GM10248 (cell line): ENCODE data around the gene IFI27.
"Not testable (repeated sequence)": the region's sequence is repeated elsewhere in the genome, so short reads cannot be mapped to it uniquely, and the experiment has no call there.

ENCODE experiments used
- CTCF ChIA-PET: fragments of 300-600 bp; sonication (Branson Sonifier 250); formaldehyde crosslinking; extraction: SDS; loops from one replicate; lab custom pipeline; 2021; ENCODE audit warnings: antibody characterized with exemption; lab: Yijun Ruan, JAX
- POLR2A ChIA-PET: fragments of 350-650 bp; sonication (Branson Sonifier 250); formaldehyde crosslinking; extraction: SDS; loops from one replicate; lab custom pipeline; 2020; ENCODE audit warnings: antibody characterized with exemption; lab: Yijun Ruan, JAX
- DNase-seq: peaks from one replicate; pipeline ENCODE4 v3.0.0; 2012; ENCODE audit errors: extremely low spot score
- TF ChIP-seq, protein P1 (sequence below): IDR thresholded peaks from 2 replicates; pipeline ENCODE4 v1.5.1; 2012; ENCODE audit warnings: mild to moderate bottlenecking, low read depth; ENCODE audit errors: extremely low read depth, missing control alignments, control extremely low read depth

The IFI27 gene

DNA sequence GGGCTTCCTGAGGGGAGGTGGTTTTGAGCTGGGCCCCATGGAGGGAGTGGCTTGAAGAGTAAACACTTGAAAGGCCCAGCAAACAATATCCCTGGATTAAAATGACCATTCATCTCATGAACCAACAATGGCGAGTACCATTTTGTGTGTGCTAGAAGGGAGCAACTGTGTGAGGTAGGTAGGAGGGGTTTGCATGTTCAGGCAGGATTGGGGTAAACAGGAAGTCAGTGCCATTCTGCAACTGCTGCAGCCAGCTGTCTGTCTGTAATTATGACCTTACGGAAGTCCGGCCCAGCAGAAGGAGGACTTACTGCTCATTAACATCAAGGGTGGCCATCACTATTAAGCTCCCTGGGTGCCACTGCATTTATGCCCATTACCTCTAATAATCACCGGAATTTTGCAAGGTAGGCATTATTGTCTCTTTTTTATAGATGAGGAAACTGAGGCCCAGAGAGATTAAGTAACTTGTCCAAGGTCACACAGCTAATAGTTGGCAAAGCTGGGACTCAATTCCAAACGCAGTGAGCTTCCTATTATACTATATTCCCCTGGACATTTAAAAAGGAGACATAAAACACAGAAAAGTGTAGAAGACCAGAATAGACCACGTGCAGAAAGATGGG is 35.5 kb downstream of the IFI27 start:
- DNase-seq, result no peak
- TF ChIP-seq, protein P1, sequence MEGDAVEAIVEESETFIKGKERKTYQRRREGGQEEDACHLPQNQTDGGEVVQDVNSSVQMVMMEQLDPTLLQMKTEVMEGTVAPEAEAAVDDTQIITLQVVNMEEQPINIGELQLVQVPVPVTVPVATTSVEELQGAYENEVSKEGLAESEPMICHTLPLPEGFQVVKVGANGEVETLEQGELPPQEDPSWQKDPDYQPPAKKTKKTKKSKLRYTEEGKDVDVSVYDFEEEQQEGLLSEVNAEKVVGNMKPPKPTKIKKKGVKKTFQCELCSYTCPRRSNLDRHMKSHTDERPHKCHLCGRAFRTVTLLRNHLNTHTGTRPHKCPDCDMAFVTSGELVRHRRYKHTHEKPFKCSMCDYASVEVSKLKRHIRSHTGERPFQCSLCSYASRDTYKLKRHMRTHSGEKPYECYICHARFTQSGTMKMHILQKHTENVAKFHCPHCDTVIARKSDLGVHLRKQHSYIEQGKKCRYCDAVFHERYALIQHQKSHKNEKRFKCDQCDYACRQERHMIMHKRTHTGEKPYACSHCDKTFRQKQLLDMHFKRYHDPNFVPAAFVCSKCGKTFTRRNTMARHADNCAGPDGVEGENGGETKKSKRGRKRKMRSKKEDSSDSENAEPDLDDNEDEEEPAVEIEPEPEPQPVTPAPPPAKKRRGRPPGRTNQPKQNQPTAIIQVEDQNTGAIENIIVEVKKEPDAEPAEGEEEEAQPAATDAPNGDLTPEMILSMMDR, result no peak
- CTCF ChIA-PET, result interaction anchor here (1.2 to 5.8 kb wide), 3 partner anchors 9 to 110 kb away, joined by 3 to 36 read pairs (median 8); no protein-coding TSS in a partner anchor
- POLR2A ChIA-PET, result no interaction called here

DNA sequence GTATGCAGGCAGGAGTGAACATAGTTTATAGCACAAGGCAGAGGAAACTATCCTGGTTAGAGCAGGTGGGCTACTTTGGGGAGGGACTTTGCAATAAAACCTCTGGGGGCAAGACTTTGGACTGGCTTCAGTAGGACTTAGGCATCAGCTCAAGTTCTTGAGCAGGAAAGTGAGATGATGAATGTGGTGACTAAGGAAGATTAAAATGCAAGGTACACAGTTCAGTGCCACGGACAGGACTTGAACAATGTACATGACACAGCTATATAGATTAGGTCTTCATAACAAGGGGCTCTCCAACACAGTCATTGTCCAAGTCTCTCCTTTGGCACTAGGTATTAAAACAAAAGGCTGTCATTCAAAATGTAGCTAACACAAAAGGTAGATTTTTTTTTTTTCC is 42.1 kb downstream of the IFI27 start:
- DNase-seq, result no peak
- ChIA-PET POLR2A (no interaction called here), CTCF (interaction anchor here (1.4 to 2.9 kb wide), 3 partner anchors 9 to 38 kb away, joined by 3 to 15 read pairs (median 6); no protein-coding TSS in a partner anchor)
- TF ChIP-seq, protein P1, result no peak

DNA sequence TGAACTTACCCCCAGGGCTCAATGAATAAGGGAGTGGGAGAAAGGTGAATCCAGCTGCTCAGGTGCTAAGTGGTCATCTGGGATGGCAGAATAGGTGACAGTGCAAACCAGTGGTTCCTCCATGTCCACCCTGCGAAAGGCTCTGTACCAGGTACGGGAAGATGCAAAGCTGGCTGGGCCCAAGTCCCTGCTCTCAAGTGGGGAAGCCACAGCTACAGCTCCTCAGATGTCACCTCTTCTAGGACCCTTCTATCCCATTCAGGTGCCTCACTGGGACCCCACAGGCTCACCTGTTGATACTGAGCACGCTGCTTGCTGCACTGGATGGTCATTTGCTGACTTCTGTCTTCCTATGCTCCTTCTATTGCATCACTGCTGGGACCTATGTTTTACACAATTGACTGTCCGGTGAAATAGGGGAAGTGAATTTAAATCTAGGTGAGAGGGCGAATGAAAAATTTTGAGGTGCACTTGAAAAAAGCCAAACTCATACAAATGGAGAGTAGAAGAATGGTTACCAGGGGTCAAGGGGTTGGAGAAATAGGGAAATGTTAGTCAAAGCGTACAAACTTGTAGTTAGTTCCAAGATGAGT is 43.3 kb downstream of the IFI27 start:
- no peak for DNase-seq
- TF ChIP-seq, protein P1, result no peak
- CTCF ChIA-PET, result interaction anchor here (1.4 to 2.9 kb wide), 3 partner anchors 11 to 37 kb away, joined by 3 to 15 read pairs (median 6); no protein-coding TSS in a partner anchor
- POLR2A ChIA-PET, result no interaction called here

DNA sequence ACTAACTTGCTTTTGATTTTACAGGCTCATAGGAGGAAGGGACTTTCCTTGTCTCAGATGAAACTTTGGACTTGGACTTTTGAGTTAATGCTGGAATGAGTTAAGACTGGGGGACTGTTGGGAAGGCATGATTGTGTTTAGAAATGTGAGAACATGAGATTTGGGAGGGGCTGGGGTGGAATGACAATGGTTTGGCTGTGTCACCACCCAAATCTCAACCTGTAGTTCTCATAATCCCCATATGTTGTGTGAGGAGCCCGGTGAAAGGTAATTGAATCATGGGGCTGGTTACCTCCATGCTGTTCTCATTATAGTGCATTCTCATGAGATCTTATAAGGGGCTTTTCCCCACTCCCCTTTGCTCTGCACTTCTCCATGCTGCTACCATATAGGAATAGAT is 45.6 kb downstream of the IFI27 start:
- CTCF ChIA-PET, result interaction anchor here (1.1 kb wide), 1 partner anchor 28 kb away, joined by 3 read pairs; no protein-coding TSS in a partner anchor
- POLR2A ChIA-PET, DNase-seq: not testable (repeated sequence)

DNA sequence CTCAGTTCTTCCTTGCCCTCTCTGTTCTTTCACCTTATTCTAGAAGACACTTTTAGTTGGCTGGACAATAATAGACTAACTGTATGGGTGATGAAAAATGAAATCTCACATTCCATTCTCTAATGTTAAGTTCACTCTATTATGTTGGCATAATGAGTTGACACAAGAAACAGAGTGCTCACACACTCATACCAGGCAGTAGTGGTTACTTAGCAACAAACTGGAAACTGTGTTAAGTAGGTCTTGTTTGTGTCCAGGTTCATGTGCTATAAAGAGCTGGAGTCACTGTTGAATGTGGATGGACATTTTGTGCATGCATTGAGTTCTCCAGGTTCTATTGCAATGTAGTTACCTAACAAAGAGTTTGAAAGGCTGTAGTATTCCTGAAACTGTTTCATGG is 46.7 kb downstream of the IFI27 start:
- CTCF ChIA-PET, result interaction anchor here (0.7 to 1.8 kb wide), 5 partner anchors 16 to 121 kb away, joined by 3 to 7 read pairs (median 3); no protein-coding TSS in a partner anchor
- DNase-seq, result no peak
- POLR2A ChIA-PET, result no interaction called here
- TF ChIP-seq, protein P1, result no peak

DNA sequence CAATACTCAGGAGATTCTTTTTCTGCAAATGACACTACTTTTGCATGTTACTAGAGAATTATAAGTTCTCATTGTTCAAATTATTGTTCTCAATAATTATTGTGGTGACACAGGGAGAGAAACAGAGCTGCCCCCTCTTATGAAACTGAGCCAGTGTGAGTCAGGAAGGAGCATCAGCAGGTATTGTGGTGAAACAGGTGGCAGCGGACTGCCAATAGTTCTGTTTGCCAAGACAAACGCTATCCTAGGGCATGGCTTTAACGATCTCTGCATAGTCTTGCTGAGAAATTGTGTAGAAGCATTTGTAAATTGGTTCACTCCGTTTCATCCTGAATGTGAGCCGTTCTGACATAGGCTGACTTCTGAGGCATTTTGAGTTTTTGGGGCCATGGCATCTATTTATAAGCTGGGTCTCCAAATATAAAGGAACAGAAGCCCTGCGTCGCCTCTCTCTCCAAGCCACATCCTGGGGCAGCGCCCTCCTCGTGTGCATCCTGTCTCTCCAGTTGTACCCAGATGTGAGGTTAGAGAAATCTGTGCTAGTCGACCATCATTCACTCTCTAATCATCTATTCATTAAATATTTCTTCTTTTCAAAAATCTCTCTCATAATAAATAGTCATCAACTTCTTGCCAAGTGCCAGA is 47.8 kb downstream of the IFI27 start:
- ChIA-PET CTCF (interaction anchor here (1.1 to 1.8 kb wide), 4 partner anchors 10 to 122 kb away, joined by 3 to 7 read pairs (median 3); no protein-coding TSS in a partner anchor), POLR2A (no interaction called here)
- TF ChIP-seq, protein P1, result no peak
- no peak for DNase-seq

DNA sequence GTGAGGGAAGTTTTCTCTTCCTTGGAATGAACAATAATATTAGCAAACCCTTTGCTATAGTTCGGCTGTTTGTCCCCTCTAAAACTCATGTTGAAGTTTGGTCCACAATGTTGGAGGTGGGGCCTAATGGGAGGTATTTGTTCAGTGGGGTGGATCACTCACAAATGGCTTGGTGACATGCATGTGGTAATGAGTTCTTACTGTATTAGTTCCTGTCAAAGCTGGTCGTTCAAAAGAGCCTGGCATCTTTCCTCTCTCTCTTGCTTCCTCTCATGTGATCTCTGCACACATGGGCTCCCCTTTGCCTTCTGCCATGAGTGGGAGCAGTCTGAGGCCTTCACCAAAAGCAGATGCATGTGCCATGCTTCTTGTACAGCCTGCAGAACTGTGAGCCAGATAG is 50.5 kb downstream of the IFI27 start:
- DNase-seq, result no peak
- ChIA-PET CTCF (interaction anchor here (1.1 to 1.8 kb wide), 2 partner anchors 9 to 24 kb away, joined by 3 to 6 read pairs; no protein-coding TSS in a partner anchor), POLR2A (no interaction called here)
- TF ChIP-seq, protein P1, result no peak
